ENCODE results near the gene LRP1B. TPM values are rescaled to one million over a fixed set of nuclear protein-coding genes. Genes with fewer than 3 reads are reported as not detected.

LRP1B gene
- total RNA-seq, 4 donors from 2014 or later = 3.3 to 11.1 (median 4.6) TPM

- intact Hi-C loops (cut with DNase I; ENCODE audit: low total_unique reads) (no loop called here), in situ Hi-C loops (cut with MboI; ENCODE audit: low sequenced_read_pairs in 4 of 4) (no loop called here)
- no peaks in the 10 kb centered on the region for H3K9me3 ChIP-seq
- no peak overlapping the region for H3K27ac ChIP-seq
- no peak overlapping the region for H3K4me3 ChIP-seq
- ATAC-seq (no peak), DNase-seq (no peak)
- peaks cover 0 to 4% of the 10 kb centered on the region in 2 donors for H3K4me1 ChIP-seq
- no peaks in the 10 kb centered on the region for H3K36me3 ChIP-seq
- TF ChIP-seq CTCF (IDR thresholded peaks at IDR 0.05 in 4 of 5, conservative IDR thresholded peaks at IDR 0.05 in 1 of 5) (no peak), POLR2A (IDR thresholded peaks at IDR 0.05) (no peak)
- H3K27me3 ChIP-seq = peaks cover 5 to 10% (median 10%) of the 10 kb centered on the region in 3 donors
Observed at GRCh38 chr2:142127248-142127647, 3.6 kb downstream of the LRP1B start.

GRCh38 chr2:142124706-142125105, 6.1 kb downstream of the LRP1B start:
- in situ Hi-C loops (cut with MboI; ENCODE audit: low sequenced_read_pairs in 4 of 4) = no loop called here

GRCh38 chr2:142119347-142119746, 11.5 kb downstream of the LRP1B start:
- in situ Hi-C loops (cut with MboI; ENCODE audit: low sequenced_read_pairs in 4 of 4) = no loop called here
- ATAC-seq = no peak

More at GRCh38 chr2:142124706-142125105, 6.1 kb downstream of the LRP1B start:
- ATAC-seq (no peak), DNase-seq (no peak)
- H3K9me3 ChIP-seq = no peaks in the 10 kb centered on the region
- H3K27me3 ChIP-seq = peaks cover 0 to 3% (median under 1%) of the 10 kb centered on the region in 3 donors
- H3K4me3 ChIP-seq = no peak overlapping the region
- intact Hi-C loops (cut with DNase I; ENCODE audit: low total_unique reads) = no loop called here
- no peak for TF ChIP-seq CTCF (IDR thresholded peaks at IDR 0.05 in 4 of 5, conservative IDR thresholded peaks at IDR 0.05 in 1 of 5)
- TF ChIP-seq POLR2A (IDR thresholded peaks at IDR 0.05) = no peak
- no peaks in the 10 kb centered on the region for H3K36me3 ChIP-seq
- H3K27ac ChIP-seq = no peak overlapping the region
- H3K4me1 ChIP-seq = no peaks in the 10 kb centered on the region

GRCh38 chr2:142112757-142113221, 18.0 kb downstream of the LRP1B start:
- Histone ChIP-seq H3K4me1 (no peaks in the 10 kb centered on the region), H3K36me3 (no peaks in the 10 kb centered on the region), H3K4me3 (no peak overlapping the region), H3K27me3 (no peaks in the 10 kb centered on the region), H3K9me3 (no peaks in the 10 kb centered on the region), H3K27ac (no peak overlapping the region)
- TF ChIP-seq POLR2A (IDR thresholded peaks at IDR 0.05) = no peak
- no peak for TF ChIP-seq CTCF (IDR thresholded peaks at IDR 0.05 in 4 of 5, conservative IDR thresholded peaks at IDR 0.05 in 1 of 5)
- intact Hi-C loops (cut with DNase I; ENCODE audit: low total_unique reads) = no loop called here
- in situ Hi-C loops (cut with MboI; ENCODE audit: low sequenced_read_pairs in 4 of 4) = no loop called here
- no peak for DNase-seq
- ATAC-seq = no peak

More at GRCh38 chr2:142119347-142119746, 11.5 kb downstream of the LRP1B start:
- intact Hi-C loops (cut with DNase I; ENCODE audit: low total_unique reads) = no loop called here
- TF ChIP-seq POLR2A (IDR thresholded peaks at IDR 0.05) (no peak), CTCF (IDR thresholded peaks at IDR 0.05 in 4 of 5, conservative IDR thresholded peaks at IDR 0.05 in 1 of 5) (no peak)
- no peak overlapping the region for H3K4me3 ChIP-seq
- H3K27me3 ChIP-seq = no peaks in the 10 kb centered on the region
- H3K36me3 ChIP-seq = no peaks in the 10 kb centered on the region
- no peaks in the 10 kb centered on the region for H3K9me3 ChIP-seq
- no peak overlapping the region for H3K27ac ChIP-seq
- H3K4me1 ChIP-seq = no peaks in the 10 kb centered on the region
- DNase-seq = no peak
